Lung microvascular endothelial cell (primary cell): Measurements from ENCODE around the gene TBC1D7. TPM values are rescaled to one million over a fixed set of nuclear protein-coding genes. Genes with fewer than 3 reads are reported as not detected.

ENCODE experiments used
- DNase-seq, 2 donors: peaks; one replicate each; pipeline versions ENCODE4 v3.0.0 to v3.0.0-alpha.2; 2010; ENCODE audit warnings: low read depth in 2 of 2
- total RNA-seq: library from RNA; depleted of rRNA; stranded (reverse); fragments of >200 nt; gene quantifications from 2 replicates; pipeline ENCODE4 v1.2.1, GENCODE V29; 2014

TBC1D7 gene
- total RNA-seq, result 12.5 and 14.6 TPM in 2 replicates

DNA sequence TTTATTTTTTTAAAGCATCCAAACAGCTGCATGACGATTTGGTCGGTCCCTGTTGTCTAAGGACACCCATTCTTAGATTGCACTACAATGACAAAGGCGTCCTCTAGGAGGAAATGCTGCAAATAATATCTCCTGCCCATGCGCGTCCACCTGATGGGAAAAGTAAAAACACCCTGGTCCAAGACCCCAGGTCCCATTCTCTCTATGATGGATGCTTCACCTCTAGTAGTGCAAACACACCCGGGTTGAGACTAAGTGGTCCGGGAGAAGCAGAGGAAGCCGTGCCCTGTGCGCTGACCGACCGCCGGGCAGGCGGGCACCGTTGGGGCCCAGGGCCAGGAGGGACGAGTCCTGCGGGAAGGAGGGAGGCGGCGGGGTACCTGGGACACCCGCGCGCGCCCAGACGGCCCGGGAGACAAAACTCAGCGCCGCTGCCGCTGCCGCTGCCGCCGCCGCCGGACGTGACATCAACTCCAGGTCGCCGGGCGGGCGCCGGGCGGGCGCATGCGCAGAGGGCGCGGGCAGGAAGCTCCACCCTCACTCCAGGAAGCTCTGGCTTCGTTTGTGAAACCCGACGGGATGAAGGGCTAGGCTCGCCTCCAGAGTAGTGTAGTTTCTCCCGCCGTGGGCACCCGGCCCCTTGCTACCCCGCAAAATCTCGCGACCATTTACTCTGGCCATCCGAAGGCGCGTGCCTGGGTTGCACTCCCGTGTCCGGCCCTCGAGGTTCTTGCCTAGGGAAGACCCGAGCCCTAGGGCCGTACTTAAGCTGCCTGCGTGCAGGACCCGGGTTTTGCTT is at the start of gene TBC1D7:
Gene TBC1D7 (minus strand): TSS at position 462 of the 799 bp plus-strand sequence. CDS start 1,639 bp downstream, outside the sequence.
- peak; percentile 94 to 95 for DNase-seq

DNA sequence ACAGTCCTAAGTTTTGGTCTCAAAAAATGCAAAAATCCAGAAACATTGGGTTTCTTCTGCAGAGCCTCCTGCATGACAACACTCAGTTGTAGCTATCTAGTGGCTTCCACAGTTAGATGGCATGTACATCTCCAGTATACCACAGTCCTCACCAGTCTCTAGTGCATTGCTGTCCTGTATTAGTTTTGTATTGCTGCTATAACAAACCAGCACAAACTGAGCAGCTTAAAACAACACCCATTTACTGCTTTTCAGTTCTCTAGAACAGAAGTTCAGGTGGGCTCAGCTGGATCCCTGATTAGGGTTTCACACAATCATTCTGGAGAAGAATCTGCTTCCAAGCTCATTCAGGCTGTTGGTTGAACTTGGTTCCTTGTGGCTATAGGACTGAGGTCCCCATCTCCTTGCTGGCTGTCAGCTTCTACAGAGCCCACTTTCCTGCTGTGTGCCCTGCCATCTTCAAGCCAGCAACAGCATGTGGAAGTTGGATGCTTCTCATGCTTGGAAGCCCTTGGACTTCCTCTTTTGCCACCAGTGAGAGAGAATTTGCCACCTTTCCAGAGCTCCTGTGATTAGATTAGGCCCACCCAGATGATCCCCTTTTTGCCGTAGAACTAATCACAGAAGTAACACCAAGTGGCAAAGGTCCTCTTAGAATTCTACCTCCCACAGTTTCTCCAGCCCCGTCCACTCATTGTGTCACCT is 48.9 kb upstream of the TBC1D7 start:
- no peak for DNase-seq

GRCh38 chr6:13375360-13375878 is 47.1 kb upstream of the TBC1D7 start:
- DNase-seq, result peak in 1 of 2 donors; percentile 23

GRCh38 chr6:13373919-13374318 is 45.6 kb upstream of the TBC1D7 start:
- DNase-seq, result no peak

- DNase-seq, result peak; percentile 44 to 58
Measured at GRCh38 chr6:13373488-13373886, 45.1 kb upstream of the TBC1D7 start.

DNA sequence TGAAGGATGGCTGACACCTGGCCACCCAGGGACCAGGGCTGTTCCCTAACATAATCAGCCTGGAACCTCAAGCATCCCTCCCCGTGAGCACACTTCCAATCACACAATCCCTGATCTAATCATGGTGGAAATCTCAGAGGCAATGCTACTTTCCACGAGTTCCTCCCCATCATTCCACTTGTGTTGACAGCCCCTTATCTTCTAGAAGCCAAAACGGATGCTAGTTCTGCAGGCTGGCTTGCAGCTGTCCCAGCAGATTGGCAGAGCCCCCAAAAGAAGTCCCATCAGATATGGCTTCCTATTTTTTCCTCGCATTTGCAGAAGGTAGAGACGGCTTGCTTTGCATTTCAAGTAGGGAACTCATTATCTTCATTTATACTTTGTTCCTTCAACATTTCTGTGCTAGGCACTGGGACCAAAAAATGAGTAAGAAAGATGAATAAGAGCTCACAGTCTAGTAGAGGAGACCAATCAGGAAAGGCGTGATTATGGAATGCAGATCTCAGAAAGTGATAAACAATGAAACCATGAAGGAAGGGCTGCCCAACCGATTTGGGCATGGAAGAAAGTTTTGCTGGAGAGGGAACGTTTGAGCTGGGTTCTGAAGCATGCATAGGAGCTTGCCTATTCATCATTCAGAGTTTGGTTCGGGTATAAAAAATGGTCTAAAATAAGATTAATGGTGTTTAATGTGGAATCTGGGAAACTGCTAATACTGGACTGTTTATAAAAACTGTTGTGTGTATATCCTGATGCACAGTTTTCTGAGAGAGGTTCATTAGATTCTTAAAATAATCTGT is 44.6 kb upstream of the TBC1D7 start:
- peak in 1 of 2 donors; percentile 42 for DNase-seq

DNA sequence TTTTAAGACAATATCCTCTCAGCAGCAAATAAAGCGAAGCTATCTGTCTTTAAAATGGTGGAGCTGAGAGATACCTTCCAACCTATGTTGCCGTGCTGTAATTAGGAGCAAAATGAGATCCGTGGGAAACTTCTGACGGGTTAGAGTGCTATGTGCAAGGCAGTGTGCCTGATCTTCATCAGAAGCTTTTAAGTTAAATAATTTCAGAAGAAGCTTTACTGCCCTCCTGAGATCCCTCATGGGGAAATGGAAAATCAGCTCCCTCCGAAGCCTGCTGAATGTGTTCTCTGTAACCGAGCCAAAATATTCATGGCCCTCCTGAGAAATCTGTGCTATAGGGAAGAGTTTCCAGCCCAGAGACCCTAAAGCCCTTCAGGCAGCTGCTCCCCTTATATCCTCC is 43.7 kb upstream of the TBC1D7 start:
- no peak for DNase-seq

DNA sequence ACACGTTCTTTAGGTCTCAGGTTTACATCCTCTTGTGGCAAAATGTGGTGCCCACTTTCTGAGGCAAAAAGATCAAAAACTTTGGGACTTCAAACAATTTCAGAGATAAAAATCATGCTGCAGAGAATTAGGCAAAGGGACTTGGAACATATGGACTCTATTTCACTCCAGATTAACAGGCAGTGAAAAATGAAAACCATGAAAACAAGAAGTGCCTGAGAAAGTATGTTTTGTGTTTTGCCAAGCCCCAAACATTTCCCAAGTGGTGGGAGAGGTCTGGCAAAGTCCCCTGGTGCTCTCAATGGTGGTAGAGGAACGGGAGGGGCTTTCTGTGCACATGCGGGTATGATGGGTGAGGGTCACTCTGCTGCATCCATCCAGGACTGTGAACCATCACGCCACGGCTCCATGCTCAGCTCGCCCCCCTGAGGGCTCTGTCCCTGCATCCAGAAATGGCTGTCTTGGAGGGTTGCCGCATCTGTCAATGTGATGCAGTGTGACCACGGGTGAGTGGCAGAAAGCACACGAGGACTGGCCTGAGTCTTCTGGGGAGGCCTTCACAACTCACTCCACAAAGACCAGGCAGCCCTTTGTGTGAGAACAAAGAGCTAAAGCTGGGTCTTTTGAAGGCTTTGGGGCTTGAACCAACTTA is 43.2 kb upstream of the TBC1D7 start:
- DNase-seq, result no peak

- no peak for DNase-seq
Measured at GRCh38 chr6:13370623-13371022, 42.3 kb upstream of the TBC1D7 start.

DNA sequence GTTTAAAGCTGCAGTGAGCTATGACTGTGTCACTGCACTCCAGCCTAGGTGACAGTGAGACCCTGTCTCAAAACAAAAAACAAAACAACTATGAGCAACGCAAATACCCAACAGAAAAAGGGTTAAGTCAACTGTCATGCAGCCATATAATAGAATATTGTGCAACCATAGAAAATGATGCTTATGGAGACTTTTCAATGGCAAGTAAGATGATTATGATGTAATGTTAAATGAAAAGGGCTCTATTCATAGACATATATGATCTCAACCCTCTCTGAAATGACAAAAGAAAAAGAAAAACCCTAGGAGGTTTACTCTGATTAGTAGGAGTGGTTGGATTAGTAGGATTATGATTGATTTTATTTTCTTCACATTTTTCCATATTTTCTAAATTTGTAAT is 41.3 kb upstream of the TBC1D7 start:
- DNase-seq, result no peak

DNA sequence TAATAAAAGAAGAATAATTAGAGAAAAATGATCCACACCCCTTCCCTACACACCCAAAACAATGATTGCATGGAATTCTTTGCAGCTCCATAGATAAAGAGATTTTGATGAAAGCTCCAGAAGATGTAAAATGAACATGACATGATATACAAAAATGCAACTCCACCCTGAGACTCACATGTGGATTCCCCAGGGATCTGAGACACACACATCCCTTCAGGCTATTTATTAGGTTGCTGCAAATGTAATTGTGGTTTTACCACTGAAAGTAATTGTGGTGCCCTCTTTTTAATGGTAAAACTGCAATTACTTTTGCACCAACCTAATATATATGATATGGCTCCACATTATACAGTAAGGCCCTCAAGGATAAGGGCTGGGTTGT is 40.4 kb upstream of the TBC1D7 start:
- no peak for DNase-seq

- DNase-seq, result peak in 1 of 2 donors; percentile 18
Measured at GRCh38 chr6:13368079-13368730, 39.9 kb upstream of the TBC1D7 start.

DNA sequence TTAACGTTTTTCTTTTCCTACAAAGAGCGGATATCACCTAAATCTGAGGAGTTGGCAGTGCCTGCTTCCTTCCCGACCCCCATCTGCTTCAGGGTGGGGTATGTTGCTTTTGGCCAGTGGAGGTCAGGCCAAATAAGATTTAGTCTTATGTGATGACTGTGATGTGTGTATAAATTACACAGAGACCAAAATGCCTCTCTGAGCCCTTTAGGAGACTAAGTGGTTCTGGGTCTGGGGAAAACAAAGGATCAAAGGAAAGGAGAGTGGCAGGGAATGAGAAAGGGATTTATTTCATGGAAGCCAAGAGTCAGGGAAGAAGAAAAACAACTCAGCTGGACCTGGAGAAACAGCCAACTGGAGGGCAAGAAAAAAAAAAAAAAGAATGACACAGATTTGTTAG is 39.1 kb upstream of the TBC1D7 start:
- DNase-seq, result peak; percentile 13 to 18

DNA sequence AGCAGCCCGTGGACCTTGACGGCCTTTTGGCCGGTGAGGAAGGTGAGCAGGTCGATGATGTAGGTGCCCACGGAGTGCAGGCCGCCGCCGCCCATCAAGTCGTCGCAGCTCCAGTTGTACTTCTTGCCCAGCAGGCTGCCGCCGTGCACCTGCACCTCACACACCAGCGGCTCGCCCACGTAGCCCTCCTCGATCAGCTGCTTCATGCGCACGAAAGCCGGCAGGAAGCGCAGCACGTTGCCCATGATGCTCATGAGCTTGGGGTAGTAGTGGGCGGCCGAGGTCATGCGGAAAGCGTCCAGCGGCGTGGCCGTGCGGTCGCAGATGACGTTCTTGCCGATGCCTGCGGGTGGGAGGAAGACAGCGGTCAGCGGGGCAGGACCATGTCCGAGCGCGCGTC is 37.0 kb upstream of the TBC1D7 start:
- no peak for DNase-seq

DNA sequence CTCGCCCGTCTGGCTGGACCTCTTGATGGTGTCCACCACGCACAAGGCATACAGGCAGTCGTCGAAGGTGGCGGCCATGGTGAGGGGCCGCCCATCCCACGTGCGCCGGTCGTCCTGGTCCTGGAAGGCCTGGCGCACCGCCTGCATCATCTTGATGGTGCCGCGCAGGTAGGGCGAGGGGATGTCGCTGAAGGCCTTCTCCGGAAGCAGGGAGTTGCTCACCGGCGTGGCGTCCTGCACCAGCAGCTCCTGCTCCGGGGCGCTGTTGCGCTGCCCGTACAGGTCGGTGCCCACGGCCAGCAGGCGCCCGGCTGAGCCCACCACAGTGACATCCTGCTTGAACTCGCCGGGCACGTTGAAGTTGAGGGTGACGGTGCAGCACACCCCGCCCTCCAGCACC is 36.5 kb upstream of the TBC1D7 start:
- no peak for DNase-seq

GRCh38 chr6:13362412-13362811 is 34.1 kb upstream of the TBC1D7 start:
- DNase-seq, result no peak

DNA sequence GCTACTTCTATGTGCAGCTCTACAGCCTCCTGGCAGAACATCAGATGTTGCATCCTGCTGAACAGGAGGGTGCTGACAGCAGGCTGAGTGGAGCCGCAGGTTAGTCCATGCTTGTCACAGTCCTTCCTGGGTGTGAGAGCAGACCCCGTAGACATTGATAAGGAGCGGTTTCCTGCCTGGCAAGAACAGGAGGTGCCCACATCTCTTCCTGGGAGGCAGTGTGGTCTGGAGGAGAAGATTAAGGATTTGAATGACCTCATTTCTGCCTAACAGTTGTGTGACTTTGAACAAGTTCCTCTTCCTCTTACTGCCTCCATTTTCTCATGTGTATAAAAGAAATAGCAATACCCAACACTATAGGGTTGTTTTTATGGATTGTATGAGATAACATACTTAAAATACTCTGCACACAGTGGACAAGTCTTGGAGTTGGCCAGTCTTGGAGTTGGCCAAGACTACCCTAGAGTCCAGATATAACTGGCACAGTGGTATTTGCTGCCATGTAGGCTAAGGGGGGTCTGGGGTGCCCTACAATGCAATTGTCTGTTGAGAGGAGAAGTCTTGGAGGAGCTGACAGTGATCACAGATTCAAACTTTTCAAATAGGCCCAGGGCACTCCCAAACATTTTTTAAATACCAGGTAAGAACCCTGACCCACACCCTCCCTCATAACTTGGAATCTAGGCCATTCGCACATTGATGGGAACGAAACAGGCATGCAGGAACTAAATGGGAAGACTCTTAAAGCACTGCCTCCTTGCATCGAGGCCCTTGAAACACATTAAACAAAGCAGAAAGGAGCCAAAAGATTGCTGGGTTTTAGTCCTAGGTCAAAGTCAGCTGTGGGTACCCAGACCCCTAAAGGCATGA is 32.6 kb upstream of the TBC1D7 start:
- DNase-seq, result no peak

- no peak for DNase-seq
Measured at GRCh38 chr6:13359287-13359686, 30.9 kb upstream of the TBC1D7 start.

GRCh38 chr6:13358511-13358910 is 30.2 kb upstream of the TBC1D7 start:
- no peak for DNase-seq

GRCh38 chr6:13357551-13358075 is 29.3 kb upstream of the TBC1D7 start:
- DNase-seq, result peak; percentile 15 to 34
